CD4-positive, alpha-beta T cell (primary cell): ENCODE results near the gene KANSL1. TPM values are rescaled to one million over a fixed set of nuclear protein-coding genes. Genes with fewer than 3 reads are reported as not detected.

Source experiments
- ATAC-seq: fragments of 200-7000 bp; cut with Tn5 transposase; one replicate; pipeline ENCODE4 v1.10.0; 2022; ENCODE audit warnings: mild to moderate bottlenecking; ENCODE audit not compliant: poor library complexity
- CTCF ChIA-PET: fragments of 350-600 bp; sonication (Branson Sonifier 250); formaldehyde crosslinking; loops from one replicate; lab custom pipeline; 2021; ENCODE audit warnings: antibody characterized with exemption, inconsistent platforms; lab: Charles Lee
- POLR2A ChIA-PET: fragments of 350-600 bp; sonication (Branson Sonifier 250); formaldehyde crosslinking; loops from one replicate; lab custom pipeline; 2021; ENCODE audit warnings: antibody characterized with exemption, inconsistent platforms; lab: Charles Lee
- DNase-seq, 14 experiments: peaks; one replicate each; pipeline ENCODE4 v3.0.0-alpha.2; 2013 to 2020; ENCODE audit warnings: mixed read lengths in 2 of 14
- H3K27ac ChIP-seq, 2 donors: one replicate each; pipeline versions ENCODE4 v1.5.1 to v1.7.0; 2013; ENCODE audit warnings: low read length in 2 of 2, low read depth in 1 of 2, mild to moderate bottlenecking in 1 of 2
- H3K27me3 ChIP-seq, 2 experiments: 1 replicate in 1 of 2; 2 replicates in 1 of 2; pipeline versions ENCODE4 v1.6.1 to v1.7.0; 2013; ENCODE audit warnings: low read length in 2 of 2, control low read depth in 1 of 2, mild to moderate bottlenecking in 1 of 2, moderate library complexity in 1 of 2; ENCODE audit not compliant: insufficient read depth in 2 of 2, control insufficient read depth in 1 of 2
- H3K36me3 ChIP-seq: one replicate; pipeline ENCODE4 v1.6.1; 2013; ENCODE audit warnings: low read length, control low read depth; ENCODE audit not compliant: insufficient read depth
- H3K4me1 ChIP-seq: one replicate; pipeline ENCODE4 v1.6.1; 2013; ENCODE audit warnings: low read length, control low read depth; ENCODE audit not compliant: insufficient read depth
- H3K4me3 ChIP-seq: one replicate; pipeline ENCODE4 v1.5.1; 2013; ENCODE audit warnings: mild to moderate bottlenecking, low read length, moderate library complexity
- H3K9me3 ChIP-seq, 2 experiments: 1 replicate in 1 of 2; 2 replicates in 1 of 2; pipeline versions ENCODE4 v1.6.1 to v1.7.0; 2013; ENCODE audit warnings: low read length in 2 of 2, mild to moderate bottlenecking in 2 of 2, control low read depth in 1 of 2, moderate library complexity in 1 of 2; ENCODE audit not compliant: control insufficient read depth in 1 of 2, insufficient read depth in 1 of 2
- H3K27ac Mint-ChIP-seq: one replicate; pipeline ENCODE4 v1.8.0; 2020; ENCODE audit warnings: mixed read lengths
- H3K27me3 Mint-ChIP-seq: one replicate; pipeline ENCODE4 v1.8.0; 2021; ENCODE audit warnings: mixed read lengths
- H3K36me3 Mint-ChIP-seq: one replicate; pipeline ENCODE4 v1.8.0; 2021; ENCODE audit warnings: low read depth, mixed read lengths
- H3K4me1 Mint-ChIP-seq: one replicate; pipeline ENCODE4 v1.8.0; 2021; ENCODE audit warnings: low read depth, mixed read lengths
- H3K4me3 Mint-ChIP-seq: one replicate; pipeline ENCODE4 v1.8.0; 2020; ENCODE audit warnings: mild to moderate bottlenecking, mixed read lengths
- H3K9me3 Mint-ChIP-seq: one replicate; pipeline ENCODE4 v1.8.0; 2020; ENCODE audit warnings: mixed read lengths
- CTCF ChIP-seq: fragments of 200-600 bp; IDR thresholded peaks from one replicate; pipeline ENCODE4 v1.8.0; 2022; ENCODE audit warnings: antibody characterized with exemption, mild to moderate bottlenecking
- intact Hi-C, 2 experiments: fragments of 100-400 bp; cut with DNase I in 1 of 2; cut with micrococcal nuclease in 1 of 2; formaldehyde crosslinking; loops; one replicate each; pipeline versions ENCODE4 v1.15.1 to v1.9.0; 2023 to 2025; cut with DNase I, micrococcal nuclease
- total RNA-seq, 174 experiments: library from RNA in 2 of 174; stranded (reverse) in 2 of 174; gene quantifications; one replicate each; pipeline ENCODE4 v1.2.3 and lab custom pipeline; 2021 to 2026

The KANSL1 gene
- total RNA-seq, 2 experiments from 2014 or later: 122 to 125 TPM

GRCh38 chr17:46169913-46170638 is 23.2 kb downstream of the KANSL1 start:
- no peak for DNase-seq
- Mint-ChIP-seq H3K4me1 (peaks cover 85% of the 10 kb centered on the region), H3K9me3 (no peaks in the 10 kb centered on the region), H3K27ac (peak overlapping the region; percentile 81), H3K4me3 (peak overlapping the region; percentile 75), H3K27me3 (no peaks in the 10 kb centered on the region), H3K36me3 (peaks cover 70% of the 10 kb centered on the region)
- H3K9me3 ChIP-seq: no peaks in the 10 kb centered on the region
- intact Hi-C loops: no loop called here
- TF ChIP-seq CTCF: no peak
- ATAC-seq: no peak
- H3K4me1 ChIP-seq: peaks cover 48% of the 10 kb centered on the region
- no peak overlapping the region for H3K4me3 ChIP-seq
- peaks cover 31% of the 10 kb centered on the region for H3K36me3 ChIP-seq
- no peaks in the 10 kb centered on the region for H3K27me3 ChIP-seq
- H3K27ac ChIP-seq: no peak overlapping the region
- CTCF ChIA-PET: interaction anchor here (0.9 to 4.9 kb wide), 3 partner anchors 17 to 70 kb away, joined by 3 to 17 read pairs (median 3); no protein-coding TSS in a partner anchor
- POLR2A ChIA-PET: interaction anchor here (0.6 to 2.0 kb wide), 2 partner anchors 23 to 43 kb away, joined by 3 to 6 read pairs; partner anchors contain the start of gene KANSL1

- Mint-ChIP-seq H3K27ac (peak overlapping the region; percentile 46), H3K4me1 (peaks cover 86% of the 10 kb centered on the region), H3K27me3 (no peaks in the 10 kb centered on the region), H3K36me3 (peaks cover 73% of the 10 kb centered on the region), H3K9me3 (no peaks in the 10 kb centered on the region), H3K4me3 (peak overlapping the region; percentile 52)
- Histone ChIP-seq H3K4me3 (no peak overlapping the region), H3K27ac (no peak overlapping the region), H3K4me1 (peaks cover 46% of the 10 kb centered on the region), H3K36me3 (peaks cover 31% of the 10 kb centered on the region), H3K9me3 (no peaks in the 10 kb centered on the region), H3K27me3 (no peaks in the 10 kb centered on the region)
- ChIA-PET POLR2A (no interaction called here), CTCF (interaction anchor here (0.9 to 4.9 kb wide), 3 partner anchors 19 to 78 kb away, joined by 3 to 17 read pairs (median 4); partner anchors contain the start of gene KANSL1)
- no peak for ATAC-seq
- no peak for TF ChIP-seq CTCF
- DNase-seq: no peak
- intact Hi-C loops: loop anchor here in 1 of 2 experiments (2.0 kb wide), 1 partner anchor 15 kb away; no protein-coding TSS in a partner anchor
These were observed 25.2 kb downstream of the KANSL1 start for GRCh38 chr17:46167826-46168569.

GRCh38 chr17:46167267-46167666 is 26.0 kb downstream of the KANSL1 start:
- Histone ChIP-seq H3K9me3 (no peaks in the 10 kb centered on the region), H3K36me3 (peaks cover 31% of the 10 kb centered on the region), H3K4me1 (peaks cover 53% of the 10 kb centered on the region), H3K27me3 (no peaks in the 10 kb centered on the region), H3K27ac (no peak overlapping the region), H3K4me3 (no peak overlapping the region)
- no peak for TF ChIP-seq CTCF
- Mint-ChIP-seq H3K4me3 (no peak overlapping the region), H3K4me1 (peaks cover 86% of the 10 kb centered on the region), H3K27me3 (no peaks in the 10 kb centered on the region), H3K9me3 (no peaks in the 10 kb centered on the region), H3K36me3 (peaks cover 74% of the 10 kb centered on the region), H3K27ac (peak overlapping the region; percentile 72)
- no peak for ATAC-seq
- DNase-seq: no peak
- intact Hi-C loops: loop anchor here in 1 of 2 experiments (2.0 kb wide), 1 partner anchor 14 kb away; no protein-coding TSS in a partner anchor
- ChIA-PET CTCF (interaction anchor here (0.9 to 4.9 kb wide), 3 partner anchors 20 to 77 kb away, joined by 3 to 17 read pairs (median 4); partner anchors contain the start of gene KANSL1), POLR2A (interaction anchor here (0.8 kb wide), 1 partner anchor 26 kb away, joined by 3 read pairs; the partner anchor contains the start of gene KANSL1)
